Keratinocyte (primary cell): ENCODE data around the gene MAOA. TPM values are rescaled to one million over a fixed set of nuclear protein-coding genes. Genes with fewer than 3 reads are reported as not detected.

Experiments
- DNase-seq: peaks from one replicate; pipeline ENCODE4 v3.0.0-alpha.2; 2011; ENCODE audit warnings: low read depth, missing footprints, low spot score
- FAIRE-seq: peaks from 2 replicates; lab custom pipeline; 2011; peaks lifted over from hg19 to GRCh38; lab: Jason Lieb, UNC
- H2AFZ ChIP-seq: 2 replicates; pipeline ENCODE4 v1.6.0; 2012; ENCODE audit warnings: low read length, control low read depth, inconsistent platforms; ENCODE audit not compliant: control insufficient read depth
- H3K27ac ChIP-seq: 2 replicates; pipeline ENCODE4 v1.5.1; 2011; ENCODE audit warnings: low read length; ENCODE audit not compliant: control insufficient read depth, insufficient read depth
- H3K27me3 ChIP-seq: 3 replicates; pipeline ENCODE4 v1.6.0; 2011; ENCODE audit warnings: low read length; ENCODE audit not compliant: control insufficient read depth, insufficient read depth; ENCODE audit errors: extremely low read depth
- H3K36me3 ChIP-seq, 2 experiments: 2 replicates in 1 of 2; 3 replicates in 1 of 2; pipeline ENCODE4 v1.5.1; 2011; ENCODE audit warnings: low read length in 2 of 2, mild to moderate bottlenecking in 1 of 2; ENCODE audit not compliant: control insufficient read depth in 2 of 2, insufficient read depth in 2 of 2; ENCODE audit errors: extremely low read depth in 1 of 2
- H3K4me1 ChIP-seq: 3 replicates; pipeline ENCODE4 v1.5.1; 2011; ENCODE audit warnings: low read length; ENCODE audit not compliant: control insufficient read depth, insufficient read depth; ENCODE audit errors: extremely low read depth
- H3K4me2 ChIP-seq: 3 replicates; pipeline ENCODE4 v1.6.0; 2011; ENCODE audit warnings: low read depth, low read length; ENCODE audit not compliant: control insufficient read depth, insufficient read depth; ENCODE audit errors: extremely low read depth
- H3K4me3 ChIP-seq, 3 experiments: fragments of 200-600 bp in 1 of 3; sonication (generic) in 1 of 3; 2 replicates in 2 of 3; 3 replicates in 1 of 3; pipeline ENCODE4 v1.5.1; 2011 to 2016; ENCODE audit warnings: low read length in 3 of 3, mild to moderate bottlenecking in 3 of 3, control low read depth in 2 of 3, inconsistent platforms in 1 of 3, low read depth in 1 of 3, mixed read lengths in 1 of 3, mixed run types in 1 of 3, moderate library complexity in 1 of 3; ENCODE audit not compliant: control insufficient read depth in 2 of 3, insufficient read depth in 2 of 3; ENCODE audit errors: extremely low read depth in 1 of 3
- H3K79me2 ChIP-seq: 2 replicates; pipeline ENCODE4 v1.6.0; 2012; ENCODE audit warnings: low read length; ENCODE audit not compliant: control insufficient read depth, insufficient read depth
- H3K9ac ChIP-seq: 3 replicates; pipeline ENCODE4 v1.6.0; 2011; ENCODE audit warnings: low read length; ENCODE audit not compliant: control insufficient read depth, insufficient read depth; ENCODE audit errors: extremely low read depth
- H3K9me1 ChIP-seq: 3 replicates; pipeline ENCODE4 v1.6.0; 2011; ENCODE audit warnings: low read length; ENCODE audit not compliant: control insufficient read depth, insufficient read depth; ENCODE audit errors: extremely low read depth
- H3K9me3 ChIP-seq: 2 replicates; pipeline ENCODE4 v1.5.1; 2012; ENCODE audit warnings: low read depth, low read length; ENCODE audit not compliant: control insufficient read depth
- H4K20me1 ChIP-seq: 3 replicates; pipeline ENCODE4 v1.6.0; 2011; ENCODE audit warnings: low read length; ENCODE audit not compliant: control insufficient read depth, insufficient read depth; ENCODE audit errors: extremely low read depth
- EZH2 ChIP-seq: IDR thresholded peaks from one replicate; pipeline ENCODE4 v1.6.1; 2012; ENCODE audit warnings: inconsistent platforms, mild to moderate bottlenecking, low read length, moderate library complexity
- dilution Hi-C: fragments of 300-500 bp; cut with MboI; formaldehyde crosslinking; loops from one replicate; pipeline ENCODE4 v1.7.0; 2020; ENCODE audit warnings: low sequenced_read_pairs; ENCODE audit not compliant: extremely low pct_ligation_motif_present
- polyA plus RNA-seq, 5 experiments: library from polyadenylated mRNA; depleted of rRNA in 3 of 5; stranded (reverse) in 3 of 5; stranded (forward) in 1 of 5; unstranded in 1 of 5; fragments of >200 nt; gene quantifications; 1 replicate in 1 of 5; 2 replicates in 3 of 5; 3 replicates in 1 of 5; pipeline versions ENCODE4 v1.2.1 to v1.2.3, GENCODE V29; 2011 to 2012; ENCODE audit warnings: missing spikeins in 2 of 5, low read depth in 1 of 5, low replicate concordance in 1 of 5
- TF ChIP-seq, protein P1 (sequence below), 3 experiments: IDR thresholded peaks in 1 of 3; conservative IDR thresholded peaks in 1 of 3; optimal IDR thresholded peaks in 1 of 3; 2 replicates in 2 of 3; 3 replicates in 1 of 3; pipeline versions ENCODE3 to v1.5.1; 2011; ENCODE audit warnings: low read length in 3 of 3, mild to moderate bottlenecking in 3 of 3, moderate library complexity in 2 of 3, control low read depth in 1 of 3, inconsistent platforms in 1 of 3; ENCODE audit not compliant: insufficient read depth in 2 of 3; ENCODE audit errors: extremely low read depth in 1 of 3

Gene MAOA
- polyA plus RNA-seq, 1 donor (not counting 4 experiments of a cell fraction or from before 2014, with no cell fraction given): 69.7 TPM

DNA sequence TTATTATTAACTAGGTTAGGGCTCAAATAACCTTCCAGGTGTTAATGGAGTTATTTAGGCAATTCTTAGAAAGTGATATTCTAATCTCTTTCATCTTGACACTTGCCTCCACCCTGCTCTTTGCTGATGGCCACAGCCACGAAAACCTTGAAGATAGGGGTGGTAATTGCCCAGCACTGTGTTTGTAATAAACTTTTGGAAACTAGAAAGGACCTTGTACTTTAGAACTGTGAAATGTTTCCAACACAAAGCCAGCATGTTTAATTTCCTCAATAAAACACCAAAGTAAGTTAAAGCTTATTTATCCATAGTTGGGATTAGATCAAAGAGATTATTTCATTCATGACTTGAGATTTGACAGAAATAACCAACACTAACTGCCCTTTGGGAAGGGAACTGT, 78.3 kb downstream of the MAOA start:
- dilution Hi-C loops: no loop called here

DNA sequence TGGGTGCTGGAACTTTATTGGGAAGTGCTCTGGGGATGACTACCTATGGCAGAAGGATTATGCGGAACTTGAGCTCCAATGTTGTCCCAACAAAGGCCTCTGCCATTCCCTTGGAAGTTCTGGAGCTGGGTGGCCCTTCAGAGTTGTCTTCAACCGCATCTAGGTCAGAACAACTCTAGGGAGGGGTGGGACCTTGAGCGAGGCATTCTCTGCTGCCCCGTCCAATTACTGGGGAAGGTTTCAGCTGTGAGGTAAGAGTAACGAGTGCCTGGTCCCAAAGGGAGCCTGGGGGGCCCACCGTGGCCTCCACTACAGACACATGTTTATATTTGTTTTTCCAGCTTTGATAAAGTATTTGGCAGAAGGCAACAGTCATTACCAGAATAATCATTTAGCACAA, 79.4 kb downstream of the MAOA start:
- TF ChIP-seq, protein P1, sequence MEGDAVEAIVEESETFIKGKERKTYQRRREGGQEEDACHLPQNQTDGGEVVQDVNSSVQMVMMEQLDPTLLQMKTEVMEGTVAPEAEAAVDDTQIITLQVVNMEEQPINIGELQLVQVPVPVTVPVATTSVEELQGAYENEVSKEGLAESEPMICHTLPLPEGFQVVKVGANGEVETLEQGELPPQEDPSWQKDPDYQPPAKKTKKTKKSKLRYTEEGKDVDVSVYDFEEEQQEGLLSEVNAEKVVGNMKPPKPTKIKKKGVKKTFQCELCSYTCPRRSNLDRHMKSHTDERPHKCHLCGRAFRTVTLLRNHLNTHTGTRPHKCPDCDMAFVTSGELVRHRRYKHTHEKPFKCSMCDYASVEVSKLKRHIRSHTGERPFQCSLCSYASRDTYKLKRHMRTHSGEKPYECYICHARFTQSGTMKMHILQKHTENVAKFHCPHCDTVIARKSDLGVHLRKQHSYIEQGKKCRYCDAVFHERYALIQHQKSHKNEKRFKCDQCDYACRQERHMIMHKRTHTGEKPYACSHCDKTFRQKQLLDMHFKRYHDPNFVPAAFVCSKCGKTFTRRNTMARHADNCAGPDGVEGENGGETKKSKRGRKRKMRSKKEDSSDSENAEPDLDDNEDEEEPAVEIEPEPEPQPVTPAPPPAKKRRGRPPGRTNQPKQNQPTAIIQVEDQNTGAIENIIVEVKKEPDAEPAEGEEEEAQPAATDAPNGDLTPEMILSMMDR (optimal IDR thresholded peaks at IDR 0.05 in 1 of 3, IDR thresholded peaks at IDR 0.05 in 1 of 3, conservative IDR thresholded peaks at IDR 0.05 in 1 of 3; ENCODE audit: extremely low read depth in 1 of 3, insufficient read depth in 2 of 3, low read length in 3 of 3): no peak
- TF ChIP-seq EZH2: no peak
- H3K79me2 ChIP-seq: no peaks in the 10 kb centered on the region
- no peak for DNase-seq
- H3K4me3 ChIP-seq: no peak overlapping the region
- no peaks in the 10 kb centered on the region for H3K4me1 ChIP-seq
- dilution Hi-C loops: no loop called here
- H3K9me3 ChIP-seq: no peaks in the 10 kb centered on the region
- no peak overlapping the region for H3K4me2 ChIP-seq
- H3K9me1 ChIP-seq: no peaks in the 10 kb centered on the region
- no peak for FAIRE-seq
- H3K9ac ChIP-seq: no peak overlapping the region
- H3K27me3 ChIP-seq: no peaks in the 10 kb centered on the region
- peaks cover 0 to 4% of the 10 kb centered on the region in 2 experiments for H3K36me3 ChIP-seq
- H2AFZ ChIP-seq: no peak overlapping the region
- H4K20me1 ChIP-seq: no peaks in the 10 kb centered on the region
- no peak overlapping the region for H3K27ac ChIP-seq

More for the DNA sequence above, 78.3 kb downstream of the MAOA start:
- H3K9ac ChIP-seq: no peak overlapping the region
- H3K4me3 ChIP-seq: no peak overlapping the region
- FAIRE-seq (no peak), DNase-seq (no peak)
- H3K27me3 ChIP-seq: no peaks in the 10 kb centered on the region
- no peaks in the 10 kb centered on the region for H3K9me3 ChIP-seq
- H4K20me1 ChIP-seq: no peaks in the 10 kb centered on the region
- H2AFZ ChIP-seq: no peak overlapping the region
- H3K27ac ChIP-seq: no peak overlapping the region
- TF ChIP-seq, protein P1 (optimal IDR thresholded peaks at IDR 0.05 in 1 of 3, IDR thresholded peaks at IDR 0.05 in 1 of 3, conservative IDR thresholded peaks at IDR 0.05 in 1 of 3; ENCODE audit: extremely low read depth in 1 of 3, insufficient read depth in 2 of 3, low read length in 3 of 3): no peak
- no peak for TF ChIP-seq EZH2
- no peaks in the 10 kb centered on the region for H3K9me1 ChIP-seq
- no peaks in the 10 kb centered on the region for H3K79me2 ChIP-seq
- H3K4me2 ChIP-seq: no peak overlapping the region
- peaks cover 0 to 4% of the 10 kb centered on the region in 2 experiments for H3K36me3 ChIP-seq
- H3K4me1 ChIP-seq: no peaks in the 10 kb centered on the region
